ENCODE data around the gene PTGS1.

PTGS1 gene

GRCh38 chr9:122389195-122389594 is 18.4 kb downstream of the PTGS1 start:
- DNase-seq (ENCODE audit: low read depth, low spot score): no peak
- ChIA-PET CTCF (interaction anchor here (0.6 to 1.8 kb wide), 5 partner anchors 10 to 290 kb away, joined by 3 to 6 read pairs (median 3); no protein-coding TSS in a partner anchor), POLR2A (no interaction called here)
- H3K4me3 ChIP-seq (ENCODE audit: low read depth, low read length): no peak overlapping the region
- no peak for TF ChIP-seq CTCF (IDR thresholded peaks at IDR 0.05; ENCODE audit: insufficient read depth, low read length, missing control alignments)

GRCh38 chr9:122389799-122390481 is 19.1 kb downstream of the PTGS1 start:
- no peak for TF ChIP-seq CTCF (IDR thresholded peaks at IDR 0.05; ENCODE audit: insufficient read depth, low read length, missing control alignments)
- DNase-seq (ENCODE audit: low read depth, low spot score): no peak
- POLR2A ChIA-PET: no interaction called here
- H3K4me3 ChIP-seq (ENCODE audit: low read depth, low read length): no peak overlapping the region
- CTCF ChIA-PET: interaction anchor here (1.2 to 1.8 kb wide), 3 partner anchors 40 to 291 kb away, joined by 3 to 6 read pairs (median 5); no protein-coding TSS in a partner anchor

DNA sequence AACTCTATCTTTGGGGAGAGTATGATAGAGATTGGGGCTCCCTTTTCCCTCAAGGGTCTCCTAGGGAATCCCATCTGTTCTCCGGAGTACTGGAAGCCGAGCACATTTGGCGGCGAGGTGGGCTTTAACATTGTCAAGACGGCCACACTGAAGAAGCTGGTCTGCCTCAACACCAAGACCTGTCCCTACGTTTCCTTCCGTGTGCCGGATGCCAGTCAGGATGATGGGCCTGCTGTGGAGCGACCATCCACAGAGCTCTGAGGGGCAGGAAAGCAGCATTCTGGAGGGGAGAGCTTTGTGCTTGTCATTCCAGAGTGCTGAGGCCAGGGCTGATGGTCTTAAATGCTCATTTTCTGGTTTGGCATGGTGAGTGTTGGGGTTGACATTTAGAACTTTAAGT is 21.5 kb downstream of the PTGS1 start:
- TF ChIP-seq CTCF (IDR thresholded peaks at IDR 0.05; ENCODE audit: insufficient read depth, low read length, missing control alignments): no peak
- H3K4me3 ChIP-seq (ENCODE audit: low read depth, low read length): no peak overlapping the region
- no peak for DNase-seq (ENCODE audit: low read depth, low spot score)
- ChIA-PET CTCF (no interaction called here), POLR2A (no interaction called here)

DNA sequence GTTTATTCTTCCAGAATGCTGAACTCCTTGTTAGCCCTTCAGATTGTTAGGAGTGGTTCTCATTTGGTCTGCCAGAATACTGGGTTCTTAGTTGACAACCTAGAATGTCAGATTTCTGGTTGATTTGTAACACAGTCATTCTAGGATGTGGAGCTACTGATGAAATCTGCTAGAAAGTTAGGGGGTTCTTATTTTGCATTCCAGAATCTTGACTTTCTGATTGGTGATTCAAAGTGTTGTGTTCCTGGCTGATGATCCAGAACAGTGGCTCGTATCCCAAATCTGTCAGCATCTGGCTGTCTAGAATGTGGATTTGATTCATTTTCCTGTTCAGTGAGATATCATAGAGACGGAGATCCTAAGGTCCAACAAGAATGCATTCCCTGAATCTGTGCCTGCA is 21.9 kb downstream of the PTGS1 start:
- no peak for TF ChIP-seq CTCF (IDR thresholded peaks at IDR 0.05; ENCODE audit: insufficient read depth, low read length, missing control alignments)
- H3K4me3 ChIP-seq (ENCODE audit: low read depth, low read length): no peak overlapping the region
- no peak for DNase-seq (ENCODE audit: low read depth, low spot score)
- ChIA-PET POLR2A (no interaction called here), CTCF (no interaction called here)

DNA sequence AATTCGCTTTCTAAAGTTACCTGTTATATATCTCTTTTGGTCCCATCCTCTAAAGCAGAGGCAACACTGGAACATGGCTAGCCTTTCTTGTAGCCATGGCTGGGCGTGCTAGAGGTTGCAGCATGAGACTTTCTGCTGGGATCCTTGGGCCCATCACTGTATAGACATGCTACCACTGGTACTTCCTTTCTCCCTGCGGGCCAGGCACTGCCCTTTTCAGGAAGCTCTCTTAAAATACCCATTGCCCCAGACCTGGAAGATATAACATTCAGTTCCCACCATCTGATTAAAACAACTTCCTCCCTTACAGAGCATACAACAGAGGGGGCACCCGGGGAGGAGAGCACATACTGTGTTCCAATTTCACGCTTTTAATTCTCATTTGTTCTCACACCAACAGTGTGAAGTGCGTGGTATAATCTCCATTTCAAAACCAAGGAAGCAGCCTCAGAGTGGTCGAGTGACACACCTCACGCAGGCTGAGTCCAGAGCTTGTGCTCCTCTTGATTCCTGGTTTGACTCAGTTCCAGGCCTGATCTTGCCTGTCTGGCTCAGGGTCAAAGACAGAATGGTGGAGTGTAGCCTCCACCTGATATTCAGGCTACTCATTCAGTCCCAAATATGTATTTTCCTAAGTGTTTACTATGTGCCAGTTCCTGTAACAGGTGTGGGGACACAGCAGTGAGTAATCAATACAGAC is 22.6 kb downstream of the PTGS1 start:
- TF ChIP-seq CTCF (IDR thresholded peaks at IDR 0.05; ENCODE audit: insufficient read depth, low read length, missing control alignments): no peak
- no peak for DNase-seq (ENCODE audit: low read depth, low spot score)
- CTCF ChIA-PET: interaction anchor here (0.7 to 1.5 kb wide), 4 partner anchors 9 to 295 kb away, joined by 3 to 9 read pairs (median 4); no protein-coding TSS in a partner anchor
- no peak overlapping the region for H3K4me3 ChIP-seq (ENCODE audit: low read depth, low read length)
- POLR2A ChIA-PET: no interaction called here
